Duodenal mucosa (tissue), 2 donors: ENCODE results near the gene RANBP9.

Source experiments
- H3K27ac ChIP-seq: one replicate; pipeline ENCODE4 v1.7.0; 2013; ENCODE audit warnings: low read depth, low read length
- H3K27me3 ChIP-seq, 2 donors: one replicate each; pipeline ENCODE4 v1.7.0; 2013; ENCODE audit warnings: low read length in 2 of 2, control low read depth in 1 of 2; ENCODE audit not compliant: insufficient read depth in 2 of 2, control insufficient read depth in 1 of 2
- H3K36me3 ChIP-seq, 2 donors: one replicate each; pipeline ENCODE4 v1.7.0; 2013; ENCODE audit warnings: low read length in 2 of 2, control low read depth in 1 of 2; ENCODE audit not compliant: insufficient read depth in 2 of 2, control insufficient read depth in 1 of 2
- H3K4me1 ChIP-seq, 2 donors: one replicate each; pipeline ENCODE4 v1.7.0; 2013; ENCODE audit warnings: low read length in 2 of 2, control low read depth in 1 of 2; ENCODE audit not compliant: insufficient read depth in 2 of 2, control insufficient read depth in 1 of 2
- H3K4me3 ChIP-seq, 2 donors: one replicate each; pipeline ENCODE4 v1.7.0; 2013; ENCODE audit warnings: low read length in 2 of 2, low read depth in 1 of 2
- H3K9ac ChIP-seq, 2 donors: one replicate each; pipeline ENCODE4 v1.7.0; 2013; ENCODE audit warnings: low read length in 2 of 2, low read depth in 1 of 2
- H3K9me3 ChIP-seq, 2 donors: one replicate each; pipeline ENCODE4 v1.7.0; 2013; ENCODE audit warnings: low read length in 2 of 2, control low read depth in 1 of 2; ENCODE audit not compliant: control insufficient read depth in 1 of 2

RANBP9 gene

GRCh38 chr6:13679996-13680395 is 31.6 kb downstream of the RANBP9 start:
- Histone ChIP-seq H3K9ac (no peak overlapping the region), H3K27ac (no peak overlapping the region), H3K27me3 (no peaks in the 10 kb centered on the region), H3K36me3 (peaks cover 0 to 5% of the 10 kb centered on the region in 2 donors), H3K9me3 (peaks cover 6% of the 10 kb centered on the region in 2 donors), H3K4me3 (no peak overlapping the region), H3K4me1 (peaks cover 0 to 3% of the 10 kb centered on the region in 2 donors)

GRCh38 chr6:13678255-13678983 is 33.2 kb downstream of the RANBP9 start:
- peaks cover 6% of the 10 kb centered on the region in 2 donors for H3K9me3 ChIP-seq
- no peak overlapping the region for H3K27ac ChIP-seq
- H3K4me3 ChIP-seq = no peak overlapping the region
- no peak overlapping the region for H3K9ac ChIP-seq
- peaks cover 0 to 3% of the 10 kb centered on the region in 2 donors for H3K4me1 ChIP-seq
- H3K36me3 ChIP-seq = no peaks in the 10 kb centered on the region
- H3K27me3 ChIP-seq = no peaks in the 10 kb centered on the region

- Histone ChIP-seq H3K27ac (no peak overlapping the region), H3K36me3 (no peaks in the 10 kb centered on the region), H3K9ac (no peak overlapping the region), H3K4me3 (no peak overlapping the region), H3K4me1 (peaks cover 0 to 3% of the 10 kb centered on the region in 2 donors), H3K9me3 (peaks cover 6% of the 10 kb centered on the region in 2 donors), H3K27me3 (no peaks in the 10 kb centered on the region)
Measured at GRCh38 chr6:13677878-13678254, 33.8 kb downstream of the RANBP9 start.

- Histone ChIP-seq H3K27ac (no peak overlapping the region), H3K9me3 (peaks cover 6% of the 10 kb centered on the region in 2 donors), H3K4me3 (no peak overlapping the region), H3K27me3 (no peaks in the 10 kb centered on the region), H3K36me3 (no peaks in the 10 kb centered on the region), H3K9ac (no peak overlapping the region), H3K4me1 (peaks cover 0 to 3% of the 10 kb centered on the region in 2 donors)
Measured at GRCh38 chr6:13676551-13677156, 35.0 kb downstream of the RANBP9 start.

GRCh38 chr6:13674533-13675190 is 37.0 kb downstream of the RANBP9 start:
- Histone ChIP-seq H3K9ac (no peak overlapping the region), H3K4me1 (peaks cover 0 to 3% of the 10 kb centered on the region in 2 donors), H3K36me3 (no peaks in the 10 kb centered on the region), H3K27me3 (no peaks in the 10 kb centered on the region), H3K4me3 (no peak overlapping the region), H3K9me3 (peaks cover 6% of the 10 kb centered on the region in 2 donors), H3K27ac (no peak overlapping the region)

GRCh38 chr6:13673825-13674444 is 37.7 kb downstream of the RANBP9 start:
- Histone ChIP-seq H3K27me3 (no peaks in the 10 kb centered on the region), H3K9me3 (peaks cover 6% of the 10 kb centered on the region in 2 donors), H3K27ac (no peak overlapping the region), H3K9ac (no peak overlapping the region), H3K4me3 (no peak overlapping the region), H3K4me1 (peaks cover 0 to 3% of the 10 kb centered on the region in 2 donors), H3K36me3 (no peaks in the 10 kb centered on the region)

- H3K9me3 ChIP-seq = peaks cover 6% of the 10 kb centered on the region in 2 donors
- no peak overlapping the region for H3K9ac ChIP-seq
- no peak overlapping the region for H3K27ac ChIP-seq
- H3K36me3 ChIP-seq = no peaks in the 10 kb centered on the region
- H3K4me3 ChIP-seq = no peak overlapping the region
- no peaks in the 10 kb centered on the region for H3K27me3 ChIP-seq
- H3K4me1 ChIP-seq = peaks cover 0 to 2% of the 10 kb centered on the region in 2 donors
Measured at GRCh38 chr6:13673368-13673767, 38.3 kb downstream of the RANBP9 start.

- H3K27ac ChIP-seq = no peak overlapping the region
- H3K27me3 ChIP-seq = no peaks in the 10 kb centered on the region
- no peaks in the 10 kb centered on the region for H3K4me1 ChIP-seq
- H3K36me3 ChIP-seq = no peaks in the 10 kb centered on the region
- peaks cover 6% of the 10 kb centered on the region in 2 donors for H3K9me3 ChIP-seq
- H3K4me3 ChIP-seq = no peak overlapping the region
- no peak overlapping the region for H3K9ac ChIP-seq
Measured at GRCh38 chr6:13672904-13673303, 38.7 kb downstream of the RANBP9 start.

GRCh38 chr6:13671548-13672127 is 40.0 kb downstream of the RANBP9 start:
- H3K4me3 ChIP-seq = no peak overlapping the region
- H3K36me3 ChIP-seq = no peaks in the 10 kb centered on the region
- no peak overlapping the region for H3K9ac ChIP-seq
- no peak overlapping the region for H3K27ac ChIP-seq
- H3K4me1 ChIP-seq = no peaks in the 10 kb centered on the region
- peaks cover under 1% of the 10 kb centered on the region in 2 donors for H3K9me3 ChIP-seq
- H3K27me3 ChIP-seq = no peaks in the 10 kb centered on the region
